COLO829 (cell line): Measurements from ENCODE around the gene WDR37.
A peak's percentile ranks its signal among the peaks of the same experiment; 100 is the strongest.

ENCODE experiments used
- DNase-seq: peaks from one replicate; pipeline ENCODE4 v3.0.0; 2012; ENCODE audit warnings: low spot score

Gene WDR37

DNA sequence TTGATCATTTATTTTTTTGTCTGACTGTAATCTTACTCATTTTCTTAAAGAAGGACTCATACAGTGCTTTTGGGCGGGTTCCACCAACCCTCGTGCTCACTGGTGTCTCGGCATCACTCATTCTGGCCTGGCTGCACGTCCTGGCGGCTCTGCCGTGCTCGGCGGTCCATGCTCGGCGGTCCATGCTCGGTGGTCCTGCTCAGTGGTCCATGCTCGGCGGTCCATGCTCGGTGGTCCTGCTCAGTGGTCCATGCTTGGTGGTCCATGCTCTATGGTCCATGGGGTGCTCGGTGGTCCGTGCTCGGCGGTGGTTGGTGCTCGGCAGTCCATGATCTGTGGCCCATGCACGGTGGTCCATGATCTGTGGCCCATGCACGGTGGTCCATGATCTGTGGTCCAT is 72.5 kb downstream of the WDR37 start:
- DNase-seq, result no peak

DNA sequence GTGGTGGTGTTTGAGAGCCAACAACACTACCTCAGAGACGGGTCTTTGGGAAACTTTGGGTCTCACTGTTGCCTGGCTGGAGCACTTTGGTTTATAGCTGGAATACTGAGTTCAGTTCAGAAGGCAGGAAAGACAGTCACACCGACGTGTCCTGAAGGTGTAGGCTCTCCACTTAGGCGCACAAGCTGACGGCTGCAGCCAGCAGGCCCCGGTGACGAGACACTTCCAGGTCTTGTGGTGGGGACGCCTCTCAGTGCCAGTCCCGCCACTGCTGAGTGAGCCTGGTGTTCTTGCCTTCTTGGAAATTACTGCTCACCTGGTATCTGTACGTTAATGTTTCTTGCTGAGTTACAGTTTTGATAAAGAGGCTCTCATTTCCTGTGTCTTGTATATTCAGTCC is 74.0 kb downstream of the WDR37 start:
- DNase-seq, result no peak

DNA sequence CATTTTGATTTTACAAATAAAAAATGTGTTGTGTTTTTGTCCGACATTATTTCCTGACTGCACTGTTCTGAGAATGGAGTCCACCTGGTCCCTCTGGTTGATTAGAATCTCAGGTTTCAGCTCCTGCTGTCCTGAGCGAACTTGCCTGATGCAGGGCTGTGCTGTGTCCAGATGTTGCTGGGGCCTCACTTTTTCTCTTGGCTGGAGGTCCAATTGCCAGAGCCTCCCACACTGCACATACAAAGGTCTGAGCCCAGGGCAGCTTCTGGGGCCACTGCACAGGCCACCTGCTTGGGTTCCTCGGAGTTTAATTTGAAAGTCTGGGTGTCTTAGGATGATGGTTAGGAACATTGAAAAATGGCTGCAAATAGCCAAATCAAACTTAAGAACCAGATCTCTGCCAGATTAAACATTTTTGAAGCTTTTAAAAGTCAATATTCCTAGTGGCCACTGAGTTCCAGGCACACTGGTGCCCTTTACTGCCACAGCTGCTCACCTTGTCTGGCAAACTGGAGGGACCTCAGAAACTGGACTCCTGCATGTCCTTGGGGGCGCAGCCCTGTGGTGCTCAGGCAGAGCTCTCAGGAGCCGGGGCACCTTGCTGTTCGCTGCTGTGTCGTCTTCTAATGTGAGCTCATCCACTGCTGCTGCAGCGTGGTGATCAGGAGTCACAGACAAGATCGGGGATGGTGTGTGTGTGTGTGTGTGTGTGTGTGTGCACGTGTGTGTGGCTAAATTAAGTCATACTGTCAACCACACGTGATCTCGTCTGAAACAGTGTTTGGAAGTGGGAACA is 75.0 kb downstream of the WDR37 start:
- no peak for DNase-seq

DNA sequence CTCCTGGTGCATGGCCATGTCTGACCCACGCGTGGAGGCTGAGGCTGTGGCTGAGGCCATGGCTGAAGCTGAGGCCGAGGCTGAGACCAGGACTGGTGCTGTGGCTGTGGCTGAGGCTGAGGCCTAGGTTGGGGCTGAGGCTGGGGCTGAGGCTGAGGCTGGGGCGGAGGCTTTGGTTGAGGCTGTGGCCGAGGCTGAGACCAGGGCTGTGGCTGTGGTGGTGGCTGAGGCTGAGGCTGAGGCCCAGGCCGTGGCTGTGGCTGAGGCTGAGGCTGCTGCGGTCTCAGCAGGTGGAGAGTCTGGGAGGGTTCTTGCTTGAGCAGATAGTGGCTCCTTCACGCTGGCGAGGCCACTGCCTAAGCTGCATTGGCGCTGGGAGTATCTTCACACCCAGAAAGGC is 76.4 kb downstream of the WDR37 start:
- DNase-seq, result no peak

DNA sequence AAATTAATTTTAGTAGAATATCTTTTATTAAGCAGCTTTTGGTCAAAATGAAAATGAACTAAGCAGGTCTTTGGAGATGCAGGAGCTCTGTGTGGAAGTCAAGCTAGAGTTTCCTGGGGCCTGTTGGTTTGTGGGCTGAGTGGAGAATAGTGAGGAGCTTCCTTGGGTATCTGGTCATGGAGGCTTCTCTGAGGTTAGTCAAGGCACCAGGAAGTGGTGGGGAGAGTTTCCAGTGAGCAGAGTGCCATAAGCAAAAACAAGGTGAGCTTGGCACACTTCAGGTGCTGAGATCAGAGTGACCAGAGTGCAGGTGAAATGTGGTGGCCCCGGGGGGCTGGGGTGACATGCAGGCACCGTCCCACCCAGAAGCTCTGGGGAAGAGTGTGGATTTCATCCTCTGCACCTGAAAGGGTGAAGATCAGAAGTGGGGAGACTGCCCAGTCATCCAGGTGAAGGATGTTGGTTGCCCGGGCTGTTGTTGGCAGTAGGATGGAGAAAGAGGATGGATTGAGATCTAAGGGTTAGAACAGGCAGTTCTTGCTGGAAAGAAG is 77.4 kb downstream of the WDR37 start:
- DNase-seq, result no peak

DNA sequence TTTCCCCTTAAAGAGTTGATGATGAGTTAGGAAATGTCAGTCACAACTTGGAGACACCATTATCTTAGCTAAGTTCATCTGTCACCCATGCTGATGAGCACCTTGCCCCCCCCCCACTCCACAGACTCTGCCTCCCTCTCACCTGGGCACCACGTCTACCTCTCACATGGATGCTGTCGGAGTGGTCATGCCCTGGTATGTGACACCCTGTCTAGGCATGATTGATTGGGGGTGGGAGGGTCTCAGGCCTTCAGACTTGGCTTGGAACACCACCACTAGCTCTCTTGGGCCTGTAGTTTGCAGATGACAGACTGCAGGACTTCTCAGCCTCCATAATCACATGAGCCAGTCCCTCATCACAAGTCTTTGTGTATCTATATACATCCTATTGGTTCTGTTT is 78.0 kb downstream of the WDR37 start:
- DNase-seq, result no peak

DNA sequence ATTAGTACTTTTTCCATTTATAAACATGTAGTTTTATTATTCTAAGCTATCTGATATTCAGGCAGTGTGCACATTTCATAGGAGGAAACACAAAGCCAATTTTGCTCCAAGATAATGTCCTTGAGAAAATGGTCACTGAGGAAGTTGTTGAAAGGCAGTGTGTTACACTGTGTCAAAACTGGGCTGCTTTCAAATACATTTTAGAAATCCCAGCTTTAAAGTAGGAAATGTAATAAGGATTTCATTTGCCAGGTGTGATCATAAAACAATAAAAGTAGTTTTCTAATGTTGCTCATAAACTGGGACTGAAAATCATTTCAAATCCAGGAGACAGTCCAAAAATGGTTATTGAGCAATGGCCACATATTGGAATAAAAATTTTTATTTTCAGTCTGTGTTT is 80.1 kb downstream of the WDR37 start:
- DNase-seq, result no peak

DNA sequence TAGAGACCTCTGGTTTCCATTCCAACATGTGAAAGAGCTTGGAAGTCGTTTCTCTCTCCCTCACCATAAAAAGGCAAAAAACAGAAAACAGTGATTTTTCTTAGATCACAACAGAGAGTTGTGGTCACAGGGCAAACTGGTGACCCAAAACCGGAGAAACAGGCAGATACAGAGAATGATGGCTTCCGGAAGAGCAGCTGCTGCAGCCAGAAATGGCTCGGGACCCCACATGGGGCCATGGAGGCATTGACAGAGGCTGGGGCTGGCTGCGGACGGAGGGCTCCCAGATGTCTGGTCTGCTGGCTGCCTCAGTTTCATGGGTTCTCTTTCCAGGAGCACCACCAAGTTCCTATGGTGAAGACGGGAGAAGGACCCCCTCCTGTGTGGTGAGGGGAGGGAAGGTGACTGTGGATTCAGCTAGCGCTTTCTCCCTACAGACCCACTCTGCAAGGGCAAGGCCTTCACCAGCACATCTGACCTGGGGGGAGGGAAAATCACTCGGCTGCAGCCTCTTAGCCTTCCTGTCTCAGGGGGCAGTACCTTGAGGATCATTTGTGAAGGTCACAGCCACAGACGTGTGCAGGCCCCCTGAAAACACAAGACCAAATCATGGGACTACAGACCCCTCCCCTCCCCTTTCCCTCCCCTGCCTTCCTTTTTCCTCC is 81.4 kb downstream of the WDR37 start:
- no peak for DNase-seq

DNA sequence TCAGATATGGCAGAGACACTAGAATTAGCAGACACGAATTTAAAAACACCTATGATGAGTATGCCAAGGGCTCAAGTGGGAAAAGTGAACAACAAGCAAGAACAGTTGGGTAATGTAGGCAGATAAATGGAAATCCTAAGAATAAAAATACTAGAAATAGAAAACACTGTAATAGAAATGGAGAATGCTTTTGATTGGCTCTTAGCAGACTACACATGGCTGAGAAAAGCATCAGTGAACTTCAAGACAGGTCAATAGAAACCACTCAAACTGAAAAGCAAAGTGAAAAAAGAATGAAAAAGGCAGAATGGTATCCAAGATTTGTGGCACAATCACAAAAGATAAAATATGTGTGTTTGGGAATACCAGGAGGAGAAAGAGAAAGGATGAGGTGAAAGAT is 82.3 kb downstream of the WDR37 start:
- no peak for DNase-seq

DNA sequence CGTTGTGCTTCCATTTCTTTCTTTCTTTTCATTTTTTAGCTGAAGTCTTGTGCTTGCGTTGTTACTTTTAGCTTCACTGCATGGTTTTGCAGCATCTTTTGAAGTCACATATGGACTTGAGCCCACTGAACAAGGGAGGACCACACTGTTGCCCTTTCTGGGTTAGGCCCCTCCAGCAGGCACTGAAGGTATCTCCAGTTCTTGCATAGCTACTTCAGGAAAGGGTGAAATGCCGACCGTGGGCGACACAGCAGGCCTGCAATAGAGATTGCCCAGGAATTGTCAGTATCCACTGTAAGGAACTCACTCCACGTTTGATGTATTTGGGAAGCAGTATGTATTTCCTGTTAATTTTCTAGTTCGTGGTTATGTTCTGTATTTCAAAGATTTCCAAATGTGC is 85.1 kb downstream of the WDR37 start:
- DNase-seq, result no peak

DNA sequence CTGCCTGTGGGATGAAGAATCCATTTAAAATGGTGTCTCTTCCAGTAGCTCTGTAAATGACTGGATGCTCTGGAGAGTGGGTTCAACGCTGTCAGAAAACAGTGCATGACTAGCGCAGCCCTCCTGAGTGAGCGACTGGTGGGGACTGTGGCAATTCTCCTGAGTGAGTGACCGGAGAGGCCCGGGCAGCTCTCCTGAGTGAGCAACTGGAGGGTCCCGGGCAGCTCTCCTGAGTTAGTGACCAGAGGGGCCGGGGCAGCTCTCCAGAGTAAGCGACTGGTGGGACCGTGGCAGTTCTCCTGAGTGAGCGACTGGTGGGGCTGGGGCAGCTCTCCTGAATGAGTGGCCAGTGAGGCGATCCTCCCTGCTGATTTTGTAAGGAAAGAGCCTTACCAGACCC is 85.5 kb downstream of the WDR37 start:
- DNase-seq, result no peak

DNA sequence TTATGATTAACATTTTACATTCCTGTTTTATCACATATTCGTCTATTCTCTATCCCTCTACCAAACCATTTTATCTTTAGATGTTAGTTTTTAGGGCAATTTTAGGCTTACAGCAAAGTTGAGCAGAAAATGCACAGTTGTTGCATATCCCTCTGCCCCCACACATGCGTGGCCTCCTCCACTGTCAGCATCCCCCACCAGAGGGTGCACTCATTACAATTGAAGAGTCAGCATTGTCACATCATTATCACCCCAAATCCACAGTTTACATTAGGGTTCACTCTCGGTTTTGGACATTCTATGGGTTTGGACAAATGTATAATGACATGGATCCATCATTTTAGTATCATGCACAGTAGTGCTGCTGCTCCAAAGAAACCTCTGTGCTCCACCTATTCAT is 86.4 kb downstream of the WDR37 start:
- DNase-seq, result no peak

DNA sequence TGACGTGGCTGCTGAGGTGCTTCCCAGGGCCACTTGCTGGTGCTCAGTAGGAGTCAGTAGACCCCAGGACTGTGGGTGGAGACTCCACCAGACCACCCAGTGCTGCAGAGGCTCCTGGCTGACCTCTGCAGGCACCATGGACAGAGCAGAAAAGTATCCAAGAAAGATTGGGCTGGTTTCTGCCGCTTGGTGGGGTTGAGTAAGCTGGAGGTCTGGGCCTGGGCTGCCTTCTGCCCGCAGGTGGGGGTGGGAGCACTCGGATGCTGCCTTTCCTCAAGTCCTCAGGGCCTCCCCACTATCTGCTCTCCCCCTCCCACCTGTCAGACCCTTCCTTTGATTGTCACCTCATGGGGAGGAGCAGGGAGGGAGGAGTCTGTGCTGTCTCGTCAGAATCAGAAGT is 91.6 kb downstream of the WDR37 start:
- DNase-seq, result no peak

DNA sequence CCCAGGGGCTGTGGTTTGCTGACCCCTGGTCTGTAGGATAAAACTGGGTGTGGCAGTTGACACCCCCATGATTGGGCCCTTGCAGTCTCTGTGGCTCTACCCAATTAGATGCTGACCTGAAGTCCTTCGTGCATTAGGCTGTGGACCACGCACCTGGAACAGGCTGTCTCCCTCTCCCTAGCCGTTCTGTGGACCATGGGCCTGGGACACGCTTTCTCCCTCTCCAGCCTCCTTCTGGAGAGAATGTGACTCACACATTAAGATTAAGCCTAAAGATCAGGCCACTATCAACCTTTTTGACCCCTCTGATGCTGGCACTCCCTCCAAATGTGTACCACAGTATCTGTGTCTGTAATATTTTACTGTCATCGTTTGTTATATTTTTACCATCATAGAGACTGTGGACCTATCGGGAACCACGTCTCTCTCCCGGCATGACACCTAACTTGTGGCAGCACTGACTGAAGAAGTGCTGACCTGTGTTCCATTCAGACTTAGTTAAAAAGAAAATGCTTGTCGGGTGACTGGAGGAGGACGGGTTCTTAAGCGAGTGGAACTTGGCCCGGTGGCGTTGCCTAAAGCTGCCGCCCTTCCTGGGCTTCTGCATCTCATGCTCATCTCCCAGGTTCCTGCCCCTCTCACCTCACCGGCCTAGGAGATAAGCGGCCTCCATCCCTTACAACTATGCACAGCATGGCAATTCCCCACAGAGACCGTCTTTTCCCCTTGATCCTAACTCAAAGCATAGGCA is 92.8 kb downstream of the WDR37 start:
- no peak for DNase-seq

DNA sequence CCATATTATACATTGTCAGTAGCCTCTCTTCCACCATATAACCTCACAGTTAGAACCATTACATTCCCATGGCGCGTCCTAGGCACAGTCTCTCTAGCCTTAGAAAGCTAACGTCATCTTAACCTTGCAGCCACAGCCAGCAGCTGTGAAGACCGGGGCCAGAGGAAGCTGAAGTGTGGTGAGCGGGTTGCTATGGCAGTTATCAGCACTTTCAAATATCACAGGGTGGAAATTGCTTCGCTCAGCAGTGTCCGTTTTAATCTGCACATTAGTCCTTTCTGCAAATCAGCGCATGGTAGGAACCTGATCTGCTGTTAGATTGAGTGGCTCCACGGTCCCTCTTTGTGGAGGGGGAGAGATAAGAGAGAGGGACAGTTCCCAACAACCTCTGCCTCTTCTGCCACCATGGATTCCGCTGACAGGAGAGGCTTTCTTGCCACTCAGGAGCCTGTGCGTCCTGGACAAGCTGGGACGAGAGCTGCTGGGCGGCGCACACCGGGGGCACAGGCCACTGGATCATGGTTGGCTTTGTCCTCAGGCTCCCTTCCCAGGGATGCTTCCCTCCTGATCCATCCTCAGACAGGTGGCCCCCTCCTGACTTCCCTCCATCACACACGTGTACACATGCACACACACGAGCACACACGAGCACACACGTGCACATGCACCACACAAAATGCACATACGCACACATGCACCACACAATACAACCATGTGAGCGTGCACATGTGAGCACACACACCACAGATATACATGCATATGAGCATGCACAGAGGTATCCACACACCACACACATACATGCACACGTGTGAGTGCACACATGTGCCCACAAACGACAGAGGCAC is 93.8 kb downstream of the WDR37 start:
- no peak for DNase-seq

DNA sequence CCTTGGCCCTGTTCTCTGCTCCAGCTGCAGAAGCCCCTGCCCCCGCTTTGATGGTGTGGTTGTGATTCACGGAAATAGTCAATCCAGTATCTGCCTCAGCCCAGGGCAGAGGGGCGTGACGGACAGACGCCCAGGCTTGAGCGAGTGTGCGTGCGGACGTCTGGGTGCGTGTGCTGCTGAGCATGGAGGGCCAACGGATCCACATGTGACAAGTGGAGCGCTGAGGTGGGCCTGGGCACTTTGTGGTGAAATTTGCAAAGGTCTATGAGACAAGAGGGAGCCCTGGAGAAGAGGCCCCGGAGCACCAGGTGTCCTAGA is 94.4 kb downstream of the WDR37 start:
- no peak for DNase-seq

DNA sequence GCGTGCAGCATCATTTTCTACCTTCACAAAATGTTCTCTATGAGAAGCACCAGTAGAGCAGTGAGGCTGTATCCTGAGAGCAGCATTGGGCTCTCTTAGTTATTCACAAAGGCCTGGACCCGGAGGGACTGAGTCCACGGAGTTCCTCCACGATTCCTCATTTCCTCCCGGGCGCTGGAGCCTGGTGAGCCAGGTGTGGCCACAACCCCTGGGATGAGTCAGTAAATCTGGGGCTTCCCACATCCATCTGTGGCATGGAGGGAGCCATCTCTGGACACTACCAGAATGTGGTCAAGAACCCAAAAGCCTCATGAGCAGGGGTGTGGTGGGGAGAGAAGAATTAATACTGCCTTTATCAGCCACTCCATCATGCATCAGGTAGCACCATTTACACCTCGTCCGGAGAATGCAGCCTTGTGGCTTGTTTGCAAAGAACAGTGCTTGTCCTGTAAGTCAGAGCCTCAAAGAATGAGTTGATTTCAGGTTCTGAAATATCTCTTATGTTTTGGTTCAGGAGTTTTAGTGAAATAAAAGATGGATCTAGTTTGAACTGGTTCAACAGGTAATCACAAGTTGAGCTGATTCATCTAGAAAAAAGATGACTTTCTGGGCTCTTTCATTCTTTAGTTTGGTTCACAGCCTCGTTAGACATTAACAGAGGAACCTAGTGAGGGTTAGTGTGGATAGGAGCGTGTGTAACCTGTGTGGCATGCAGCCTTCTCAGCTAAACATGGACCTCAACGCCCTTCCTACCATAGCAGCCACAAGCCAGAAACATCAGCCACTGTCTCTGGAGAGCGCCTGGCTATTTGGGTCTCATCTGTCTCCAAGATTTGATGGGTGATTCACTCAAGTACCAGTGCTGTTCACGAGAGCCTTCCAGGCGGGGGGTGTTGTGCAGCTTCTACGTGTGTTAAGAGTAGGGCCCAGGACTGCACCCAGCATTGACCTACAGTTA is 95.2 kb downstream of the WDR37 start:
- no peak for DNase-seq

DNA sequence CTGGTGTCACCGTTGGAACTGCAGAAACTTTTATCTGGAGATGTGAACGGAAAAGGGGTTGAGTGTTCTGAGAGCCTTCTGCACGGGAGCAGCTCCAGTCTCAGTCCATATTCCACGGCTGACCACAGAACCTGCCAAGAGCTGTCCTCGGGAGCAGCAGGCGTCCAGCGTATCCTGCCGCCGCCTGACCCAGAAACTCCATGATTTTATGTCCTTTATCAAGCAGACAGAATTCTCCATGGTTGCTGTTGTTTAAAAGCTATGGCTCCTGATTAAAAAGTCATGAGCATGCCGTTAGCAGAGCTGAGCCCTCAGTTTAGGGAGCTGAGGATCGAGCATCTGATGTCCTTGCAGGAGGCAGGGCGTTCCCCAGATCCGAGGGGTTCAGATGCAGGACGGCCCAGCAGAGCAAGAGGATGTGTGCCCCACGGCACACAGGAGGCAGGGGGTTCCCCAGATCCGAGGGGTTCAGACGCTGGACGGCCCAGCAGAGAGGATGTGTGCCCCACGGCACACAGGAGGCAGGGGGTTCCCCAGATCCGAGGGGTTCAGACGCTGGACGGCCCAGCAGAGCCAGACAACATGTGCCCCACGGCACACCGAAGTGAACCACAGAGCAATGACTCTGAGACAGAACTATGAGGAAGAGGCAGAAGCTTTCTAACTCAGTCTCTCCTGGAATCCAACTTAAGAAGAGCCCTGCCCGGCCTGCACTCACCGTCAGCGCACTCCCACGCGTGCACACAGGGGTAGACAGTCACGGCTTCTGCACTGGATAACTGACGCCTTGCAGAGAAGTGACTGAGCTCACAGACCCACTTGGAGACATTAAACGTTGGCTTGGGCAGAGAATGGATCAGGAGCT is 96.4 kb downstream of the WDR37 start:
- DNase-seq, result no peak

DNA sequence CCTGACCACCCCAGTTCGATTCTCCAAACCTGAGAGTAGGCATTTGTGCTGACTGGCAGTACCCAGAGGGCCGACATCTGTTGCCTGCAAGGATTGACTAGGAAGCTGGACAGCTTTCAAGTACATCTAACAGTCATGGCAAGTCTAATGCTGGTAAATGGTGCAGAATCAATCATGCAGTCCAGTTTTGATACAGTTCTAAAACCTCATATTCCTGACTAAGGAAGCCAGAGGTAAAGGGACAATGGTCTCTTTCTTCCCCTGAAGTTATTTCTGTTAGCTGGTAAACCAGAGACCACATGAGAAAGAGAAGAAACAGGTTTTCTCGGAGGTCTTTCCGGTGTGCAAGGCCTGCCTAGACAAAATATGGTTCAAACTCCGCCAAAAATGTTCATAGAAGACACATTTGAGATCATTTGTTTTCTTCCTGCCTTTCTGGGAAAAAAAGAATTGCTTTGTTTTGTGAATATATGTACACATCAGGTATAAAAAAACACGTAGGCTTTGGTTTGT is 97.1 kb downstream of the WDR37 start:
- peak; percentile 1 for DNase-seq
